Heart left ventricle (tissue), 13 donors: ENCODE results near the gene LBX1.

Experiments used
- POLR2A ChIP-seq, 2 donors: fragments of 450-650 bp; IDR thresholded peaks; one replicate each; pipeline ENCODE4 v1.6.1; 2017; ENCODE audit warnings: antibody characterized with exemption in 2 of 2, mild to moderate bottlenecking in 2 of 2, moderate library complexity in 2 of 2
- TF ChIP-seq, protein P1 (sequence below), 12 donors: fragments of 200-600 bp; sonication (generic) in 4 of 12; IDR thresholded peaks; one replicate each; pipeline versions ENCODE4 v1.5.0 to v1.8.0; 2018 to 2022; ENCODE audit warnings: antibody characterized with exemption in 12 of 12, mild to moderate bottlenecking in 5 of 12
- donor health status: ischemic (EF 13 %, LVEDD 7.1; RV severe dilation, severe dysfunction).
- donor health status: DM: no; HTN: yes; CAD: no.
- donor health status: DM: no; HTN: no; CAD: no.
- donor health status: ischemic (EF 25% LVEDD 6.9; RV normal size, moderate dysfunction).
- donor health status: ischemic (EF 25% LVEDD 5.7; RV mildly dilated, moderate dysfunction).
- donor health status: ischemic (EF 35%, LVEDD 5.7; RV mildly dilated, moderate dysfunction).
- donor health status: nonischemic (EF 11% LVEDD 7.7; RV severe dilation, severe dysfunction).
- donor health status: DM: yes; HTN: yes; CAD: no.
- donor health status: PGD.
- donor health status: ischemic (EF 29% LVEDD 5.4; RV normal size, mild dysfunction).
- donor health status: nonischemic (EF 23%, LVEDD 6.1; RV moderate dilation, normal function).

GRCh38 chr10:101182936-101183335 lies 46.3 kb downstream of the LBX1 start:
- TF ChIP-seq, protein P1, sequence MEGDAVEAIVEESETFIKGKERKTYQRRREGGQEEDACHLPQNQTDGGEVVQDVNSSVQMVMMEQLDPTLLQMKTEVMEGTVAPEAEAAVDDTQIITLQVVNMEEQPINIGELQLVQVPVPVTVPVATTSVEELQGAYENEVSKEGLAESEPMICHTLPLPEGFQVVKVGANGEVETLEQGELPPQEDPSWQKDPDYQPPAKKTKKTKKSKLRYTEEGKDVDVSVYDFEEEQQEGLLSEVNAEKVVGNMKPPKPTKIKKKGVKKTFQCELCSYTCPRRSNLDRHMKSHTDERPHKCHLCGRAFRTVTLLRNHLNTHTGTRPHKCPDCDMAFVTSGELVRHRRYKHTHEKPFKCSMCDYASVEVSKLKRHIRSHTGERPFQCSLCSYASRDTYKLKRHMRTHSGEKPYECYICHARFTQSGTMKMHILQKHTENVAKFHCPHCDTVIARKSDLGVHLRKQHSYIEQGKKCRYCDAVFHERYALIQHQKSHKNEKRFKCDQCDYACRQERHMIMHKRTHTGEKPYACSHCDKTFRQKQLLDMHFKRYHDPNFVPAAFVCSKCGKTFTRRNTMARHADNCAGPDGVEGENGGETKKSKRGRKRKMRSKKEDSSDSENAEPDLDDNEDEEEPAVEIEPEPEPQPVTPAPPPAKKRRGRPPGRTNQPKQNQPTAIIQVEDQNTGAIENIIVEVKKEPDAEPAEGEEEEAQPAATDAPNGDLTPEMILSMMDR (IDR thresholded peaks at IDR 0.05) = no peak
- no peak for TF ChIP-seq POLR2A (IDR thresholded peaks at IDR 0.05)
